SH-SY5Y (cell line): ENCODE results near the gene HTRA3.

Experiments used
- GATA2 ChIP-seq: IDR thresholded peaks from 2 replicates; pipeline ENCODE4 v1.6.1; 2011; ENCODE audit warnings: mild to moderate bottlenecking, low read depth, low read length
- GATA3 ChIP-seq: IDR thresholded peaks from 2 replicates; pipeline ENCODE4 v1.6.1; 2011; ENCODE audit warnings: low read depth, mild to moderate bottlenecking, low read length, moderate library complexity

The HTRA3 gene

GRCh38 chr4:8355306-8355705 lies 85.8 kb downstream of the HTRA3 start:
- no peak for TF ChIP-seq GATA2
- TF ChIP-seq GATA3, result no peak

- no peak for TF ChIP-seq GATA3
- TF ChIP-seq GATA2, result no peak
These were observed 86.5 kb downstream of the HTRA3 start for GRCh38 chr4:8355864-8356565.
